H1 (cell line): Measurements from ENCODE around the gene ARHGAP23. TPM values are rescaled to one million over a fixed set of nuclear protein-coding genes. Genes with fewer than 3 reads are reported as not detected.
A peak's percentile ranks its signal among the peaks of the same experiment; 100 is the strongest.

Source experiments
- CTCF ChIA-PET: fragments of 300-600 bp; sonication (Branson Sonifier 250); formaldehyde crosslinking; loops from one replicate; lab custom pipeline; 2021; ENCODE audit not compliant: partially characterized antibody; lab: Charles Lee
- POLR2A ChIA-PET: fragments of 300-600 bp; sonication (Branson Sonifier 250); formaldehyde crosslinking; loops from one replicate; lab custom pipeline; 2021; ENCODE audit warnings: inconsistent platforms; ENCODE audit not compliant: partially characterized antibody; lab: Charles Lee
- DNase-seq, 2 experiments: peaks; one replicate each; pipeline versions ENCODE4 v3.0.0 to v3.0.0-alpha.2; 2010 to 2022; ENCODE audit warnings: low spot score in 2 of 2, low read depth in 1 of 2, mixed read lengths in 1 of 2
- FAIRE-seq: peaks from 2 replicates; lab custom pipeline; 2011; peaks lifted over from hg19 to GRCh38; lab: Jason Lieb, UNC
- H2AFZ ChIP-seq: 2 replicates; pipeline ENCODE4 v1.8.1; 2012; ENCODE audit warnings: low read length, inconsistent platforms
- H2AK5ac ChIP-seq: 2 replicates; pipeline ENCODE4 v1.6.1; 2013; ENCODE audit warnings: low read depth, low read length
- H2BK120ac ChIP-seq: replicated peaks from 2 replicates; pipeline ENCODE3; 2013; ENCODE audit warnings: low read depth, low read length, inconsistent platforms
- H2BK12ac ChIP-seq: 2 replicates; pipeline ENCODE4 v1.6.1; 2013; ENCODE audit warnings: low read depth, low read length
- H2BK15ac ChIP-seq: 2 replicates; pipeline ENCODE4 v1.6.1; 2013; ENCODE audit warnings: low read length
- H2BK20ac ChIP-seq: 2 replicates; pipeline ENCODE4 v1.6.1; 2013; ENCODE audit warnings: low read length
- H2BK5ac ChIP-seq: 2 replicates; pipeline ENCODE4 v1.6.1; 2013; ENCODE audit warnings: low read depth, low read length
- H3K14ac ChIP-seq: 2 replicates; pipeline ENCODE4 v1.6.1; 2013; ENCODE audit warnings: inconsistent platforms; ENCODE audit not compliant: insufficient read length
- H3K18ac ChIP-seq: 2 replicates; pipeline ENCODE4 v1.6.1; 2013; ENCODE audit warnings: low read length; ENCODE audit errors: extremely low read depth
- H3K23ac ChIP-seq: 2 replicates; pipeline ENCODE4 v1.6.1; 2013; ENCODE audit warnings: inconsistent platforms; ENCODE audit not compliant: insufficient read length
- H3K23me2 ChIP-seq: 2 replicates; pipeline ENCODE4 v1.6.1; 2013; ENCODE audit warnings: low read depth, low read length
- H3K27ac ChIP-seq: 2 replicates; pipeline ENCODE4 v1.6.1; 2011; ENCODE audit warnings: low read depth, low read length, inconsistent platforms
- H3K27me3 ChIP-seq, 4 experiments: replicated peaks in 1 of 4; 1 replicate in 1 of 4; 2 replicates in 3 of 4; pipeline versions ENCODE4 v1.6.1 to v1.8.1; 2011 to 2013; ENCODE audit warnings: low read length in 3 of 4, mild to moderate bottlenecking in 3 of 4, inconsistent platforms in 2 of 4, mixed read lengths in 2 of 4, moderate library complexity in 1 of 4; ENCODE audit not compliant: control insufficient read depth in 3 of 4, insufficient read depth in 3 of 4; ENCODE audit errors: extremely low read depth in 1 of 4
- H3K36me3 ChIP-seq, 4 experiments: 2 replicates each; pipeline versions ENCODE4 v1.6.1 to v1.8.1; 2011 to 2013; ENCODE audit warnings: mild to moderate bottlenecking in 4 of 4, low read length in 3 of 4, moderate library complexity in 2 of 4, control low read depth in 1 of 4, inconsistent platforms in 1 of 4; ENCODE audit not compliant: insufficient read depth in 4 of 4, control insufficient read depth in 2 of 4
- H3K4ac ChIP-seq: replicated peaks from 2 replicates; pipeline ENCODE3; 2013; ENCODE audit warnings: low read length, low read depth, mixed read lengths, inconsistent platforms; ENCODE audit not compliant: insufficient read length
- H3K4me1 ChIP-seq, 4 experiments: replicated peaks in 1 of 4; 1 replicate in 1 of 4; 2 replicates in 3 of 4; pipeline versions ENCODE4 v1.6.1 to v1.8.1; 2011 to 2013; ENCODE audit warnings: low read length in 3 of 4, inconsistent platforms in 2 of 4, mixed read lengths in 1 of 4; ENCODE audit not compliant: insufficient read depth in 4 of 4, control insufficient read depth in 3 of 4
- H3K4me2 ChIP-seq, 2 experiments: 2 replicates each; pipeline versions ENCODE4 v1.6.1 to v1.8.1; 2011 to 2013; ENCODE audit warnings: low read depth in 2 of 2, low read length in 2 of 2, control low read depth in 1 of 2, inconsistent platforms in 1 of 2, mild to moderate bottlenecking in 1 of 2; ENCODE audit not compliant: insufficient read depth in 1 of 2
- H3K4me3 ChIP-seq, 4 experiments: fragments of 200-600, 300-600 bp in 1 of 4; sonication (generic), shearing (Covaris generic), sonication (Bioruptor Twin) in 1 of 4; 2 replicates each; pipeline versions ENCODE4 v1.5.1 to v1.8.1; 2011 to 2016; ENCODE audit warnings: low read length in 4 of 4, low read depth in 3 of 4, control low read depth in 2 of 4, inconsistent platforms in 2 of 4, mild to moderate bottlenecking in 2 of 4, mixed read lengths in 1 of 4, moderate library complexity in 1 of 4; ENCODE audit not compliant: insufficient read depth in 2 of 4; ENCODE audit errors: extremely low read depth in 1 of 4
- H3K56ac ChIP-seq: replicated peaks from 2 replicates; pipeline ENCODE3; 2013; ENCODE audit warnings: low read depth, mild to moderate bottlenecking, mixed read lengths, low read length, inconsistent platforms; ENCODE audit not compliant: insufficient read length
- H3K79me1 ChIP-seq: 2 replicates; pipeline ENCODE4 v1.6.1; 2013; ENCODE audit warnings: low read depth, low read length, control low read depth
- H3K79me2 ChIP-seq, 2 experiments: 2 replicates each; pipeline versions ENCODE4 v1.6.1 to v1.8.1; 2012 to 2013; ENCODE audit warnings: low read length in 2 of 2, mild to moderate bottlenecking in 2 of 2, inconsistent platforms in 1 of 2; ENCODE audit not compliant: insufficient read depth in 2 of 2, control insufficient read depth in 1 of 2
- H3K9ac ChIP-seq, 4 experiments: replicated peaks in 1 of 4; 1 replicate in 1 of 4; 2 replicates in 3 of 4; pipeline versions ENCODE4 v1.6.1 to v1.8.1; 2011 to 2013; ENCODE audit warnings: low read depth in 3 of 4, low read length in 3 of 4, control low read depth in 2 of 4, mild to moderate bottlenecking in 2 of 4, moderate library complexity in 2 of 4, inconsistent platforms in 1 of 4; ENCODE audit errors: extremely low read depth in 1 of 4
- H3K9me3 ChIP-seq, 2 experiments: 2 replicates each; pipeline versions ENCODE4 v1.6.1 to v1.8.1; 2012 to 2013; ENCODE audit warnings: mild to moderate bottlenecking in 2 of 2, moderate library complexity in 2 of 2, control low read depth in 1 of 2, inconsistent platforms in 1 of 2, low read depth in 1 of 2, low read length in 1 of 2, mixed read lengths in 1 of 2; ENCODE audit not compliant: insufficient read depth in 2 of 2
- H4K20me1 ChIP-seq, 2 experiments: replicated peaks in 1 of 2; 2 replicates each; pipeline versions ENCODE3 to v1.8.1; 2011 to 2013; ENCODE audit warnings: inconsistent platforms in 2 of 2, low read length in 2 of 2, mild to moderate bottlenecking in 1 of 2; ENCODE audit not compliant: insufficient read depth in 2 of 2, control insufficient read depth in 1 of 2
- H4K5ac ChIP-seq: 2 replicates; pipeline ENCODE4 v1.6.1; 2013; ENCODE audit warnings: low read length, low read depth, mixed read lengths, inconsistent platforms; ENCODE audit not compliant: insufficient read length
- H4K8ac ChIP-seq: 2 replicates; pipeline ENCODE4 v1.8.0; 2013; ENCODE audit warnings: mild to moderate bottlenecking, moderate library complexity, low read length, inconsistent platforms; ENCODE audit not compliant: insufficient read depth; ENCODE audit errors: extremely low read depth
- H4K91ac ChIP-seq: replicated peaks from 2 replicates; pipeline ENCODE3; 2013; ENCODE audit warnings: low read length, mixed read lengths, inconsistent platforms; ENCODE audit not compliant: insufficient read length
- PHF8 ChIP-seq: fragments of 200-600 bp; sonication (generic); conservative IDR thresholded peaks from 2 replicates; pipeline ENCODE4 v1.7.1; 2012; ENCODE audit warnings: low read depth, mild to moderate bottlenecking, inconsistent platforms, low read length, moderate library complexity
- WGBS, 2 experiments: shearing (Covaris generic) in 1 of 2; methylation state at CpG; one replicate each; pipeline versions ENCODE4 v1.1.6 to v1.1.7; 2013 to 2015; ENCODE audit warnings: low lambda C conversion rate in 2 of 2, mixed read lengths in 2 of 2, inconsistent platforms in 1 of 2, low coverage in 1 of 2, missing lambda C conversion rate in 1 of 2; ENCODE audit not compliant: insufficient replicate concordance in 2 of 2, insufficient coverage in 1 of 2, insufficient read length in 1 of 2; ENCODE audit errors: extremely low coverage in 1 of 2, missing lambda C conversion rate in 1 of 2; 5-methylcytosine and 5-hydroxymethylcytosine counted together
- polyA plus RNA-seq, 7 experiments: library from polyadenylated mRNA; depleted of rRNA in 3 of 7; stranded (reverse) in 5 of 7; unstranded in 2 of 7; fragments of >200 nt in 5 of 7; fragments of 200-250 nt in 2 of 7; gene quantifications; 1 replicate in 5 of 7; 2 replicates in 1 of 7; 4 replicates in 1 of 7; pipeline versions ENCODE4 v1.2.1 to v1.2.3, GENCODE V29; 2011 to 2013; ENCODE audit warnings: missing spikeins in 2 of 7, mixed read lengths in 2 of 7
- total RNA-seq: library from RNA; stranded (reverse); fragmentation: NEBNext Ultra II Directional; extraction: Animal tissue kit (Norgen Biotek cat#: 25700); gene quantifications from 2 replicates; pipeline ENCODE4 v1.2.1, GENCODE V29; 2021

Gene ARHGAP23
- total and polyA plus RNA-seq, 2 of the 8 experiments (the other 6 are each of a cell fraction or from before 2014, with no cell fraction given), result 16.3 to 107 TPM

- peak overlapping the region; percentile 26; the same call in 1 of the 2 replicates for H2BK5ac ChIP-seq
- no peak overlapping the region for H4K8ac ChIP-seq
- no peak overlapping the region for H3K14ac ChIP-seq
- peak overlapping the region; percentile 68; the same call in 1 of the 2 replicates for H2BK12ac ChIP-seq
- no peak overlapping the region for H3K23ac ChIP-seq
- H2AK5ac ChIP-seq, result no peak overlapping the region
- ChIA-PET CTCF (interaction anchor here (0.8 to 24.5 kb wide), 15 partner anchors 9 to 124 kb away, joined by 3 to 400 read pairs (median 5); partner anchors contain the start of genes GPR179 and SOCS7), POLR2A (interaction anchor here (0.7 to 7.6 kb wide), 8 partner anchors 9 to 179 kb away, joined by 3 to 72 read pairs (median 5); no protein-coding TSS in a partner anchor)
- 68% methylated on average over 9 of the region's 9 CpGs; no CpG with 5 or more reads in 1 of the 2 experiments for WGBS, 2 experiments
- H3K9me3 ChIP-seq, result no peaks in the 10 kb centered on the region
- no peaks in the 10 kb centered on the region for H3K36me3 ChIP-seq
- no peak overlapping the region for H3K4me3 ChIP-seq
- H3K18ac ChIP-seq, result peak overlapping the region; percentile 3; the same call in 1 of the 2 replicates
- peaks cover 4% of the 10 kb centered on the region; the same call in 1 of the 2 replicates for H3K79me1 ChIP-seq
- H3K9ac ChIP-seq, result no peak overlapping the region
- no peak overlapping the region for H3K4ac ChIP-seq
- peaks cover 3 to 7% of the 10 kb centered on the region in 2 experiments for H4K20me1 ChIP-seq
- H2BK20ac ChIP-seq, result peak overlapping the region; percentile 21; the same call in 1 of the 2 replicates
- H4K91ac ChIP-seq, result peak overlapping the region; percentile 2
- no peak overlapping the region for H3K4me2 ChIP-seq
- no peaks in the 10 kb centered on the region for H3K27me3 ChIP-seq
- peaks cover 38 to 59% (median 43%) of the 10 kb centered on the region in 4 experiments for H3K4me1 ChIP-seq
- no peak overlapping the region for H3K27ac ChIP-seq
- no peak overlapping the region for H3K56ac ChIP-seq
- H4K5ac ChIP-seq, result no peak overlapping the region
- peak overlapping the region; percentile 33; the same call in 1 of the 2 replicates for H2BK15ac ChIP-seq
- no peak overlapping the region for H2AFZ ChIP-seq
- H3K23me2 ChIP-seq, result peaks cover 6% of the 10 kb centered on the region
- DNase-seq, result no peak
- no peak overlapping the region for H2BK120ac ChIP-seq
- H3K79me2 ChIP-seq, result peaks cover 0 to 30% of the 10 kb centered on the region in 2 experiments; a peak in 2 of 4 replicates
- FAIRE-seq, result no peak
- no peak for TF ChIP-seq PHF8
Observed at GRCh38 chr17:38425744-38426143, 2.5 kb upstream of the ARHGAP23 start.
